NCI-H748 treated with DMSO at 0.1 percent for 48 hours (cell line): ENCODE data around the gene APPBP2.
"Not testable (repeated sequence)": the region's sequence is repeated elsewhere in the genome, so short reads cannot be mapped to it uniquely, and the experiment has no call there.

ENCODE experiments used
- DNase-seq: peaks from one replicate; lab custom pipeline; 2025; lab: John Stamatoyannopoulos, UW

Gene APPBP2

DNA sequence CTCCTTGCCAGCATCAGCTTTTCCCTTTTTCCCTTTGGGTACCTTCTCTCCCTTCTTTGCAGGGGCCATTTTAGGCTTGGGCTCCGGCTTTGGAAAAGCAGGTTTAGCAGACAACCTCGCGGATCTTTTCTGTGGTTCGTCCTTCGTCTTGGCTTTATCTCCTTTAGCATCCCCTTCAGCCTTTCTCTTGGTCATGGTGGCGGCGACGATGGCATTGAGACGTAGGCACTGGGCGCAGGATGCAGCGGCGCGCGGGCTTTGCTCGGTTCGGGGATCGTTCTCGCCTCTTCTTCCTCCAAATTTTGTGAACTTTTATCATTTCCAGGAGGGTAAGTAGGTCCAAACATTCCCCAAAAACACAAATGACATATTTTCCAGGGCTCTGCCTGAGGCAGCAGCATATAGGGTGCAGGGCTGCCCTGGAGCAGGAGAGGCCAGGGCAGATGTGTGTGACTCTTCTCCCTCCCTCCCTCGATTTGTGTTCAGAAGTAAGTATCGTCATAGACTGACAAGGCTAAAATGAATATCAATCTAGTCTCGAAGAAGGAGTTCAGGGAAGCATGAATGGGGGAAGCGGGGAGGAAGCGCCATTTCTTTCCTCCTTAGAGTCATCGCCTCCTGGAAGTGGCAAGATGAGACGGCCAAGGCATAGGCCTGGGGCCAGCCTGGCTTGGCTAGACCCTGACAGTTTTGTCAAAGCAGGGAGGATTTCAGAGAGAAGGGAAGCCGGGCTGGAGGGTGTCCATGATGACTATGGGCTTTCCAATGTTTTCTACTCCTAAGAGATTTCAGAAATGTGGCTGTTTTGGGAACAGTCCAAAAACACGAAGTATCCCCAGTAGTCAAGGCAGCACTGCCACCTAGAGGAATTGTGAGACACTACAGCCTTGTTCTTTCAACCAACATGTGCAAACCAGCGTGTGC is 90.5 kb downstream of the APPBP2 start:
- peak; percentile 81 for DNase-seq

DNA sequence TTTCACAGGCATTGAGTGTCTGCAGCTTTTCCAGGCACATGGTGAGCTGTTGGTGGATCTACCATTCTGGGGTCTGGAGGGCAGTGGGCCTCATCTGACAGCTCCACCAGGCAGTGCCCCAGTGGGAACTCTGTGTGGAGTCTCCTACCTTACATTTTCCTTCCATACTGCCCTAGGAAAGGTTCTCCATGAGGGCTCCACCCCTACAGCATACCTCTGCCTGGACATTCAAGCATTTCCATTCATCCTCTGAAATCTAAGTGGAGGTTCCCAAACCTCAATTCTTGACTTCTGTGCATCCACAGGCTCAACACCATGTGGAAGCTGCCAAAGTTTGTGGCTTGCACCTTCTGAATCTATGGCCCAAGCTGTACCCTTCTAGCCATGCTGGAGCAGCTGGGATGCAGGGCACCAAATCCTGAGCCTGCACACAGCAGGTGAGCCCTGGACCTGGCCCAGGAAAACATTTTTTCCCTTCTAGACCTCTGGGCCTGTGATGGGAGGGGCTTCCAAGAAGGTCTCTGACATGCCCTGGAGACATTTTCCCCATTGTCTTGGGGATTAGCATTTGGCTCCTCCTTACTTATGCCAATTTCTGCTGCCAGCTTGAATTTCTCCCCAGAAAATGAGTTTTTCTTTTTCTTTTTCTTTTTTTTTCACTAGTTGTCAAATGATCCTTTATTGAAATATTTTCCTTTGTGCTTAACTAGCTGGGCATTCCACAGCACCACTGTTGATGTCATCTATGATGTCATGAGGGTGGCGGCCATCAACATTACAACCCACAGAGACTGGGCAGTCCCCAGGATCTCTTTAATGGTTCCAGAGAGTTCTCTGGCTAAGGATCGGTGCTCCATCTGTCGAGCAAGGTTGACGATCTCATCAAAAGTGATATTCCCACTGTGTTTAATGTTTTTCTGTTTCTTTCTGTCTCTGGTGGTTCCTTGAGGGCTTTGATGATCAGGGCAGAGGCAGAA is 92.7 kb downstream of the APPBP2 start:
- not testable (repeated sequence) for DNase-seq

DNA sequence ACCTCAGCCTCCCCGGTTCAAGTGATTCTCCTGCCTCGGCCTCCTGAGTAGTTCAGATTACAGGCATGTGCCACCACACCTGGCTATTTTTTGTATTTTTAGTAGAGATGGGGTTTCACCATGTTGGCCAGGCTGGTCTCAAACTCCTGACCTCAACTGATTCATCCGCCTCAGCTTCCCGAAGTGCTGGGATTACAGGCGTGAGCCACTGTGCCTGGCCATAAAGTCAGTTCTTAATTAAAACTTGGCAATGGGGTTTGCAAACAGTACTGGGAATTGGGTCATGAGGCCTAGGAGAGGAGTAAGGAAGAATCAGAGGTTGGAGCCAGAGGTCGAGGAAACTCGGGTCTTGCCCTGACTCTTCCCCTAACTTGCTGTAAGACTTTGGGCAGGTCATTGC is 95.5 kb downstream of the APPBP2 start:
- not testable (repeated sequence) for DNase-seq

DNA sequence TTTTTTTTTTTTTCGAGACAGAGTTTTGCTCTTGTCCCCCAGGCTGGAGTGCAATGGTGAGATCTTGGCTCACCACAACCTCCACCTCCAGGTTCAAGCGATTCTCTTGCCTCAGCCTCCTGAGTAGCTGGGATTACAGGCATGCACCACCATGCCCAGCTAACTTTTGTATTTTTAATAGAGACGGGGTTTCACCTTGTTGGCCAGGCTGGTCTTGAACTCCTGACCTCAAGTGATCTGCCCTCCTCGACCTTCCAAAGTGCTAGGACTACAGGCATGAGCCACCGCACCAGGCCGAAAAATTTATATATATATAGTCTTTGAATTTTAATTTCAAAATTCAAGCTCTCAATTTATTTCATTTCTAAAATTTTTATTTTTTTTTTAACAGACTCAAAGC is 97.6 kb downstream of the APPBP2 start:
- not testable (repeated sequence) for DNase-seq

DNA sequence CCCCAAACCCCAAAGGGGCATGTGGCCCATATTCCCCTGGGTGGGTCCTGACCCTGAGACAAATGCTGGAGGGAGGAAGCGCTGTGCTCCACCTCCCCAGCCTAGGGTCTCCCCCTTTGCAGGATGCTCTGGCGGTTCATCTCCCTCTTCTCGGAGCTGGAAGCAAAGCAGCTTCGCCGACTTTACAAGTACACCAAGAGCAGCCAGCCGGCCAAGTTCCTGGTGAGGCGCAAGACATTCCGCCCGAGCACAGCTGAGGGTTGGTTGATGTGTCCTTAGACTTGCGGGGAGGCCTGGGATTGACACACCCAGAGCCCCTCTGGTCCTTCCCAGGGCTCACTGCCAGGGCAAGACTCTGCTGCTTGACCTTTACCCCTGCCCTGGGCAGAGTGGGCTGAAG is 99.4 kb downstream of the APPBP2 start:
- DNase-seq = no peak

DNA sequence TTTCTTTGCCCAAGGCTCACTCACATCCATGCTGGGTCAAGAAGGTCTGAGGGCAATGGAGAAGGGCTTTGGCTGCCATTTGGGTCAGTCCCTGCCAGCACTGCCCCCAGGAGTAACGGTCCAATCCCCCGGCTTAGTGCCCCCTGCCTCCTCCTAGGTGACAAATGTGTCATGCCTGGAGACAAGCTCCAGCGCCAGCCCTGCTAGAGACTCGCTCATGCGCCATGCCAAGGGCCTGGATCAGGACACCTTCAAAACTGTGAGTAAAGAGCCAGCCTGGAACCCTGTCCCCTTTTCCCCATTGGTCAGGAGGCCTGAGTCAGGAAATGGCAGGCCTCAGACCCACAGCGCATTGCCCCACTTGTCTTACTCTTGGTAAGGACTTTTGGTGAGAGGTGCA is 100.4 kb downstream of the APPBP2 start:
- DNase-seq = no peak

DNA sequence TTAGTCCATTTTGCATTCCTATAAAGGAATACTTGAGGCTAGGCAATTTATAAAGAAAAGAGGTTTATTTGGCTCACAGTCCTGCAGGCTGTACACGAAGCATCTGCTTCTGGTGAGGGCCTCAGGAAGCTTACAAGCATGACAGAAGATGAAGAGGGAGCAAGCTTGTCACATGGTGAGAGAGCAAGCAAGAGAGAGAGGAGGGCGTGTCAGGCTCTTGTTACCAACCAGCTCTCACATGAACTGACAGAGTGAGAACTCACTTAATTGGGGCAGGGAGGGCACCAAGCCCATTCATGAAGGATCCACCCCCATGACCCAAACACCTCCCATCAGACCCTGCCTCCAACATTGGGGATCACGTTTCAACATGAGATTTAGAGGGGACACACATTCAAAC is 102.2 kb downstream of the APPBP2 start:
- DNase-seq = no peak

DNA sequence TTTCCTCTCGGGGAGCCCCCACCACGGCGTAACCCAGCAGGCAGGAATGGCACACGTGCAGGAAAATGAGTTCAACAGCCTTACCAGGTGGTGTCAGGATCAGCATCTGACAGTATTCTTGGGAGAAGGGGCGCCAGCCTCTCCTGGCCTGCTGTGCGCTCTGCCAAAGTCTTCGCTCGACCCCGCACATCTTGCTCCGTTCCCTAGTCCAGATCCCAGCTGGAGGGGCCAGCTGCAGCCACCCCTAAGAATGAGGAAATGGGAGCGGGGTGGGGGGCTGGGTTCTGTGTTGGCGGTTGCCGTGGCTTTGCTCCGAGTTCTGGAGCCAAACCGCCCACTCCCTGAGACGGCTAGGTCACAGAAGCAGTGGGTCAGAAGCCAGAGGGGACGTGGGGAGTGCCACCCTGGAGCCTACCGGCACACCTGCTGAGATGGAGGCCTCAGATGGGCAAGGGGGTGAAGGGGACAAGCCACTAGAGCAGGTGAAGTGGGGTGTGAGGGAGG is 103.8 kb downstream of the APPBP2 start, which contains the start of gene CHCT1:
CHCT1 (plus strand) TSS at position 328 of the 504 bp plus-strand sequence; CDS start at position 432, 104 bp downstream.
- DNase-seq = no peak

DNA sequence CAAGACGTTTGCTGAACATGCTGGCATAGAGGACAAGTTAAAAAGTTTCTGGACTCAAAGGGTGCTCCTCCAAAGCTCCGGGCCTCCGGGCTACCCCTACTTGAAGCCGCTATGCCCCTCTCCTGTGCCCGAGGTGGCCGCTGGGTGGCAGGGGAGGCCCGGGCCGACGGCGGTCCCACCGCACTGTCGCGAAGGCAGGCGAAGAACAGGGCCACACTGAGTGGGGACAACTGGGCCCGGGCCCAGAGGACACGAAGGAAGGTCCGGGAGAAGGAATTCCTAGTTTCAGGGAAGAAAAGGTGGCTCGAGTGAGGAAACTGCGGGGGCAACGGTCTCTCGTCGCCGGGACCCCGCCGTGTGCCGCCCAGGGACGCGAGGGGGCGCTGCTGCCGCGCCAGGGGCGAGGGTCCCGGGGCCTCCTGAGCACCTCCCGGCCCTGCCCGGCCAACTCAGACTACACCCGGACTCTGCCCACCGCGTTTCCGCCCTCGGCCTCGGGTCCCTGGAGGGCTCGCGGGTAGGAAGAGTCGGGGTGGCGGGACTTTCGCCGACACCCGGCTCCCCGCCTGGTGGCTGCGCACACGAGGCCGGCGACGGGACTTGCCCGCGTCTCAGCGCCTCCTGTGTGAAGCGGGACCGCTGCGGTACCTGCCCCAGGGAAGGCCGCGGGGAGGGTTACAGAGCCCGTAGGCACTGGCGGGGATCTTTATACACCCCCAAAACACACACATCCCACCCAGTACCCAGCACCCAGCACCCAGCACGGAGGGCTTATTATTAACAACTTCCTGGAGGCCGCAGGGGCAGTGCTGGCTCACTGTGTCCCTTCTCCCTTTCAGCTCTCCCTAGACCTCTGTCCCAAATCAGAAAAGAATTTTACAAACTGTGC is 104.5 kb downstream of the APPBP2 start:
- no peak for DNase-seq

DNA sequence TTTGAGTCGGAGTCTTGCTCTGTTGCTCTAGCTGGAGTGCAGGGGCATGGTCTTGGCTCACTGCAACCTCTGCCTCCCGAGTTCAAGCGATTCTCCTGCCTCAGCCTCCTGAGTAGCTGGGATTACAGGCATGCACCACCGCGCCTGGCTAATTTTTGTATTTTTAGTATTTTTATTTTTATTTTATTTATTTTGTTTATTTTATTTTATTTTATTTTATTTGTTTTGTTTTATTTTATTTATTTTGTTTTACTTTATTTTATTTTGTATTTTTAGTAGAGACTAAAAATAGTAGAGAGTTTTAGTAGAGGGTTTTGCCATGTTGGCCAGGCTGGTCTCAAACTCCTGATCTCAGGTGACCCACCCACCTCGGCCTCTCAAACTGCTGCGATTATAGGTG is 106.2 kb downstream of the APPBP2 start:
- not testable (repeated sequence) for DNase-seq

DNA sequence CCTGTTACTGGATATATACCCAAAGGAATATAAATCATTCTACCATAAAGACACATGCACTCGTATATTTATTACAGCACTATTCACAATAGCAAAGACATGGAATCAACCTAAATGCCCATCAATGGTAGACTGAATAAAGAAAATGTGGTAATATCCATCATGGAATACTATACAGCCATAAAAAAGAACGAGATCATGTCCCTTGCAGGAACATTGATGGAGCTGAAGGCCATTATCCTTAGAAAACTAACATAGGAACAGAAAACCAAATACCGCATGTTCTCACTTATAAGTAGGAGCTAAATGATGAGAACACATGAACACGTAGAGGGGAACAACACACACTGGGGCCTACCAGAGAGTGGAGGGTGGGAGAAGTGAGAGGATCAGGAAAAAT is 107.0 kb downstream of the APPBP2 start:
- not testable (repeated sequence) for DNase-seq

DNA sequence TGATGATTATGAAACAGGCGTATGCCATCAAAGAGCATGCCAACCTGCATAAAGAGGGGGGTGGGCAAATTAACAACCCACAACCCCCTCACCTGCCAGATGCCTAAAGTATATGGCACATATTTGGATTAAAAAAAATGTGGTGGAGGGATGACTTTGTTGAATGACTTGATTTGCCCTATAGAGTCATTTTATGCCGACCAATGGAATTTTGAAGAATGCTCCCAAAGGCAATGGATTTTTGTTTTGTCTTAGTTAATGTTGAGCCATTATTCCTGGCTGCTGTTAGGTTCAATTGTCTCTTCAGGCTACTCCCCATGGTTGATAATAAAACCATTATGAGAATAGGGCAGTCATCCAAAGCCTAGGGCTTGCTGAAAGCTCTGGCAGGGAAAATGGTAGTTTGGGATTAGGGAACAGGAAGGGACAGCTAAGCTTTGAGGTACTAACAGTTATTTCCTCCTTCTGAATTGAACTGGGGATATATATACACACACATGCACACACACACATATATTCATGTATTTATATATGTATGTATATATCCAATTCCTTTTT is 109.6 kb downstream of the APPBP2 start:
- no peak for DNase-seq

DNA sequence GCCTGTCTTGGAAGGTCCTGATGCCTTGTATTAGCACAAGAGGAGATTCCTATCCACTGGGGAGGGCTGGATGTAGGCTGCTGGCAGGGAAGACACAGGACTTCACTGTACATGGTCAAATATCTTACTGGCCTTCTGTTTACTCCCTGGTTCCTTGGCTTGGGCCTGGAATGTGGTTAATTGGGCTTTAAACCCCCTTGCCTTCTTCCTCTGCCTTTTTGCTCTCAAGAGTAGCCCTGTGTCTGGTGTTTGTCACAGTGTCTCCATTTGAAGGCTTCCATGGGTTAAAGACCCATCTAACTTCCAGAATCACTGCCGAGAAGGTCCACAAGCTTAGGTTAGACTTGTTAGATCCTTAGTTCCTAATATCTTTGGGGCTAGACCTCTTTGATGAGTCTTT is 110.9 kb downstream of the APPBP2 start:
- no peak for DNase-seq

DNA sequence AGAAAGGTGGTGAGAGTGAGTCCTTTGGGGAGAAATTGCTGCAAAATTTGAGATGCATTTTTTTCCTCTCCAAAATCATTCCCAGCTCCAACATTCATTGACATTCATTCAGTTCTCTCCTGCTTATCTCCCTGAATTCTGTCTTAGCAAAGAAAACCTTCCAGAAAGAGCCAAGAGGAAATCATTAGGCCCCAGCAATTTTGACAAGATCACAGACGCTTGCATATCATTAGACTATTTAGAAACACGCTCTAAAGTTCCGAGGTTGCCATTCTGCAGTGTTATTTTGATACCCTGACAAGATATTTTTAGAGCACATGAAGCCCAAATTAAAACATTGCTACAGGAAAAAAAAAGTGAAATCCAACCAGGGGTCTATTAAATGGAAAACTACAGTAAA is 113.3 kb downstream of the APPBP2 start:
- no peak for DNase-seq

DNA sequence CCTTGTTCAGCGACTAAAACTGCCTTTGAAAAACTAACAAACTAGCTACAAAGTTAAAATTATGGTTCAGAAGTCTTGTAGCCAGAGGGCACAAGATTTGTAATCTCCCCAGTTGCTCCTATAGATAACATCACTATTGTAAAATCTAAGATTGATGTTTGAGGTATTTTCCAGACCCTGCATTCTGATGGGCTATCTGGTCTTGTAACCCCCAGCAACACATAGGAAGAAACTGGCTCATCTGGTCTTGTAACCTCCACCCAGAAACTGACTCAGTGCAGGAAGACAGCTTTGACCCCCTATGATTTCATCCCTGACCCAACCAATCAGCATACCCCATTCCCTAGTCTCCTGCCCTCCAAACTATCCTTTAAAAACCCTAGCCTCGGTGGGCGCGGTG is 116.0 kb downstream of the APPBP2 start:
- no peak for DNase-seq

DNA sequence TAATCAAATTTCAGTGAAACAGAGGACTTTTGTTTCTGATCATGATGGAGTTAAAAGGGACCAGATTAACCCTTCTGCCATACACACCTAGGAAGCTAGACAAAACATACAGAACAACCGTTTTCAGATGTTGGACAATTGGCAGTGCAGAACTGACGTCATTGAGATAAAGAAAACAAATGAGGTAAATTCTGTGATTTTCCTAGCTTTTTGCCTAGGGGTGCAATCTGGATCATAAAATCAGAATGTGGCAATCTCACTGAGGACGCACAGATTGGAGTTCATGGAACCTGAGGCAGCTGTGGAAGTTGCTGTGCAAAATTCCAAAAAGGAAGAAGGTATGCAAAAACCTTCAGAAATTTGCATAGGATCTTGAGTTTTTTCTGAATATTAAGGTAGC is 119.2 kb downstream of the APPBP2 start:
- DNase-seq = no peak

DNA sequence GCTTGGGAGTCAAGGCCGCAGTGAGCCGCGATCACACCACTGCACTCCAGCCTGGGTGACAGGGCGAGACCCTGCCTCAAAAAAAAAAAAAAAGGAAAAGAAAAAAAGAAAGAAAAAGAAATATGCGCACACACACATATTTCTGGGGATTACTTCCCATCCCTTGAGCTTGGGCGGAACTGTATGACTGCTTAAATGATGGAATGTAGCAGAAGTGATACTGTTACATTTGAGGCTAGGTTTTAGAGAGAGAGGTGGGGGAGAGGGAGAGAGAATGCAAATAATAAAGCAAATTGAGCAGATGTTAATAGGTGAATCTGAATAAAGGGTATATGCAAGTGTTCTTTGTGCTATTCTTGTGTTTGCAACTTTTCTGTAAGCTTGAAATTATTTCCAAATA is 122.1 kb downstream of the APPBP2 start:
- no peak for DNase-seq

DNA sequence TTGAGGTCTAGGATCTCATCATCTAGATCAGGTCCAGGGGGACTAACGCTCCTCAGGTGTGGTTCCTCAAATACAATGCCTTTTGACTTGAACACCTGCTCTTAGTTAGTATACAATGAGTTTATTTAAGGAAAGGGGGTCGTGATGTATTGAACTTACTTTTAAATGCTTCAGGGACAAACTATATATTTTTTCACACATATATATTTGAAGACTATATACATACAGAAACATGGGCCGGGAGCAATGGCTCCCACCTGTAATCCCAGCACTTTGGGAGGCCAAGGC is 122.6 kb downstream of the APPBP2 start:
- DNase-seq = no peak

DNA sequence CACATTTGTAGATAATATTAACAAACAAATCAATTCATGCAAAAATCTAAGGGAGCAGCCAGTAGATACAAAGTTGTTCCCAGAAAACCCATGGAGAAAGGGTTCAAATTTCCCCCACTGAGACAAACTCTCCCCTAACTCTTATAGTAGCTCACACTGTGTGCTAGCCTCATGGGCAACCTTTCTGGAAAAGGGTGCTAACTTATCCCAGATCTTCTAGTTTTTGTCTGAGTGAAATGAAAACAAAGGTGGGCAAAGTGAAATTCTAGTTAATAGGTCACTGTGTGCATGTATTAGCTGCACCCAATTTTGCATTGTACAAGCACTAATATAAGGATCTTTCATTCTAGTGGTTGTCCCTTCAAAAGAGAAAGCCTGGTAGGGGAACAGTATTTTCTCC is 124.2 kb downstream of the APPBP2 start:
- DNase-seq = no peak

DNA sequence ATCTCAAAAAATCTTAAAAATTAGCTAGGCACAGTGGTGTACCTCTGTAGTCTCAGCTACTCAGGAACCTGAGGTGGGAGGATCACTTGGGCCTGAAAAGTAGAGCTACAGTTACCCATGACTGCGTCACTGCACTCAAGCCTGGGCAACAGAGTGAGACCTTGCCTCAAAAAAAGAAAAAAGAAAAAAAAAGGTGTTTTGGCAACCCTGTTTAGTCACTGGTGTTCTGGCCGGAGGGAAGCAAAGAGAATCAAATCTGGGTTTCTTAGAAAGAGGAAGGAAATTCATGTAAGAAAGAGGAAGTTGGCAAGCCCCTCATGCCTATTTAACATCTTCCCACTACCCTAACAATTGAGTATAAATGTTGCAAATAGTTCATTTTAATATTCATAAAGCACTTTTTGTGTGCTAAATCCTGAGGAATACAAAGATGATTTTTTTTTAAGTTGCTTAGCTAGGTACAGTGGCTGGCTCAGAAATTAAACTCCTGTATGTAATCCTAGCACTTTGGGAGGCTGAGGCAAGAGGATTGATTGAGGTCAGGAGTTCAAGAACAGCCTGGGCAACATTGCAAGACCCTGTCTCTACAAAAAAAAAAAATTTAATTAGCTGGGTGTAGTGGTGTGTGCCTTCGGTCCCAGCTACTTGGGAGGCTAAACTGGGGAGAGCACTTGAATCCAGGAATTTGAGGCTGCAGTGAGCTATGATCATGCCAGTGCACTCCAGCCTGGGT is 127.6 kb downstream of the APPBP2 start:
- DNase-seq = no peak

DNA sequence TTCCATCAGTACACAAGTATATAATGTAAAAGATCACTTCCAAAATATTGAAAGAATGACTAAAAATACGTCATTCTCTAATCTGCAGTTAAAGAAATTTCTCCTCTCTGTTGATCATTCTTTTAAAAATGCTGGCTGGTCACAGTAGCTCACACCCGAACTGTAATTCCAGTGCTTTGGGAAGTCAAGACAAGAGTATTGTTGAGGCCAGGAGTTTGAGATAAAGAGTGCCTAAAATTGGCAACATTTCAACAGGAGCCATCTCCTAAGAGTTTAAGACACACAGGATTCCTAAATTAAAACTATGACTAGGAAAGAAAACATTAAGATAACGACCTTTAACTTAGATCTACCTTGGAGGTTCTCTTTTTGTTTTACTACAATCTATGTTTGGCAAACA is 129.6 kb downstream of the APPBP2 start:
- no peak for DNase-seq
